ENCODE measurements around the gene DAZL.

The DAZL gene, protein sequence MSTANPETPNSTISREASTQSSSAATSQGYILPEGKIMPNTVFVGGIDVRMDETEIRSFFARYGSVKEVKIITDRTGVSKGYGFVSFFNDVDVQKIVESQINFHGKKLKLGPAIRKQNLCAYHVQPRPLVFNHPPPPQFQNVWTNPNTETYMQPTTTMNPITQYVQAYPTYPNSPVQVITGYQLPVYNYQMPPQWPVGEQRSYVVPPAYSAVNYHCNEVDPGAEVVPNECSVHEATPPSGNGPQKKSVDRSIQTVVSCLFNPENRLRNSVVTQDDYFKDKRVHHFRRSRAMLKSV

GRCh38 chr3:16604887-16605602 is at the start of gene DAZL:
Gene DAZL (minus strand): TSS chr3:16605423. CDS start chr3:16605205, 218 bp downstream.
- ChIA-PET POLR2A (no interaction called here), CTCF (no interaction called here)
- no peaks in the 10 kb centered on the region for H3K36me3 ChIP-seq (ENCODE audit: control insufficient read depth in 2 of 2, insufficient read depth in 1 of 2, low read length in 2 of 2)
- no peak for TF ChIP-seq KLF9 (tag by site-specific recombination; IDR thresholded peaks at IDR 0.05; ENCODE audit: low read depth)
- no peak for TF ChIP-seq ZNF155 (tag by site-specific recombination; IDR thresholded peaks at IDR 0.05)
- TF ChIP-seq ZNF292 (tag by site-specific recombination; IDR thresholded peaks at IDR 0.05; ENCODE audit: borderline replicate concordance, low read depth) = no peak
- no peak for TF ChIP-seq ZNF571 (tag by site-specific recombination; IDR thresholded peaks at IDR 0.05)
- no peak for TF ChIP-seq ZBTB44 (tag by site-specific recombination; IDR thresholded peaks at IDR 0.05)
- TF ChIP-seq ZNF561 (tag by site-specific recombination; IDR thresholded peaks at IDR 0.05; ENCODE audit: borderline replicate concordance) = no peak
- TF ChIP-seq KLF16 (tag by site-specific recombination; IDR thresholded peaks at IDR 0.05) = no peak
- no peak for TF ChIP-seq MEIS1 (CRISPR knock-in tag; IDR thresholded peaks at IDR 0.05; ENCODE audit: borderline replicate concordance)
- TF ChIP-seq ZNF843 (tag by site-specific recombination; IDR thresholded peaks at IDR 0.05) = no peak
- no peak for TF ChIP-seq SP2 (tag by site-specific recombination; IDR thresholded peaks at IDR 0.05)
- no peak for TF ChIP-seq ZBTB20 (tag by site-specific recombination; IDR thresholded peaks at IDR 0.05)
- TF ChIP-seq ZNF558 (tag by site-specific recombination; IDR thresholded peaks at IDR 0.05) = no peak
- no peak for TF ChIP-seq ZSCAN30 (tag by site-specific recombination; IDR thresholded peaks at IDR 0.05)
- no peak for TF ChIP-seq ZNF354C (tag by site-specific recombination; IDR thresholded peaks at IDR 0.05; ENCODE audit: borderline replicate concordance, low read depth)
- H3K4me1 ChIP-seq (ENCODE audit: control insufficient read depth, insufficient read depth, low read length) = no peaks in the 10 kb centered on the region
- no peak within 1 kb of the TSS for H3K4me3 ChIP-seq (ENCODE audit: low read depth, low read length)
- no peaks in the 10 kb centered on the region for H3K9me3 ChIP-seq (ENCODE audit: control insufficient read depth, insufficient read depth, low read depth, low read length)
- H3K27ac ChIP-seq (ENCODE audit: extremely low read depth, low read depth, low read length) = no peak within 1 kb of the TSS

DNA sequence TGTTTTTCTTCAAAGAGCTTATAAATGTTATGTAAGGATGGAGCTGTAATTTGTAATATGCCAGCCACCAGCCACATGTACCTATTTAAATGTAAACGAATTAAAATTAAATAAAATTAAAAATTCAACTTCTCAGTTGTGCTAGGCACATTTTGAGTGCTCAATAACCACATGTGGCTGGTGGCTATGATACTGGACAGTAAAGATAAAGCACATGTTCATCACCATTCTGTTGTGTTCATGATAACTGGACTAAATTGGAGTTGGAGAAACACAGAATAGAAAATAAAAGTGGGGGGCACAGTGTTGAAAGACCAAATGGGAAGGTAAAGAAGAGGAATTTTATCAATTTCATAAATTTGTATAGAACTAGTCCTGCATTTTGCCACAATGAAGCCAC is 49.8 kb upstream of the DAZL start:
- ChIA-PET CTCF (no interaction called here), POLR2A (no interaction called here)
- Histone ChIP-seq H3K4me1 (ENCODE audit: control insufficient read depth, insufficient read depth, low read length) (peaks cover 3% of the 10 kb centered on the region; the same call in 1 of the 2 replicates), H3K4me3 (ENCODE audit: low read depth, low read length) (no peak overlapping the region), H3K36me3 (ENCODE audit: control insufficient read depth in 2 of 2, insufficient read depth in 1 of 2, low read length in 2 of 2) (no peaks in the 10 kb centered on the region), H3K27ac (ENCODE audit: extremely low read depth, low read depth, low read length) (no peak overlapping the region), H3K9me3 (ENCODE audit: control insufficient read depth, insufficient read depth, low read depth, low read length) (no peaks in the 10 kb centered on the region)
- TF ChIP-seq ZBTB44 (tag by site-specific recombination; IDR thresholded peaks at IDR 0.05) (no peak), ZNF10 (tag by site-specific recombination; IDR thresholded peaks at IDR 0.05) (no peak), KLF10 (tag by site-specific recombination; IDR thresholded peaks at IDR 0.05) (no peak), TSHZ1 (tag by site-specific recombination; IDR thresholded peaks at IDR 0.05; ENCODE audit: borderline replicate concordance) (no peak), ZNF341 (tag by site-specific recombination; IDR thresholded peaks at IDR 0.05; ENCODE audit: low read depth) (no peak), ZFP69B (tag by site-specific recombination; IDR thresholded peaks at IDR 0.05) (no peak), ZNF302 (tag by site-specific recombination; IDR thresholded peaks at IDR 0.05; ENCODE audit: low read depth) (no peak), ZBTB21 (tag by site-specific recombination; IDR thresholded peaks at IDR 0.05) (no peak), ZNF366 (tag by site-specific recombination; conservative IDR thresholded peaks at IDR 0.05) (no peak)
- TF ChIP-seq, protein P1, sequence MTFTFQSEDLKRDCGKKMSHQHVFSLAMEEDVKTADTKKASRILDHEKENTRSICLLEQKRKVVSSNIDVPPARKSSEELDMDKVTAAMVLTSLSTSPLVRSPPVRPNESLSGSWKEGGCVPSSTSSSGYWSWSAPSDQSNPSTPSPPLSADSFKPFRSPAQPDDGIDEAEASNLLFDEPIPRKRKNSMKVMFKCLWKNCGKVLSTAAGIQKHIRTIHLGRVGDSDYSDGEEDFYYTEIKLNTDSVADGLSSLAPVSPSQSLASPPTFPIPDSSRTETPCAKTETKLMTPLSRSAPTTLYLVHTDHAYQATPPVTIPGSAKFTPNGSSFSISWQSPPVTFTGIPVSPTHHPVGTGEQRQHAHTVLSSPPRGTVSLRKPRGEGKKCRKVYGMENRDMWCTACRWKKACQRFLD (tag by site-specific recombination; IDR thresholded peaks at IDR 0.05) = no peak

Data from HEK293 (cell line).